Activated CD4-positive, CD25-positive, alpha-beta regulatory T cell treated with anti-CD3 and anti-CD28 coated beads, Interleukin-2, amount 50 U/mL, for 72 hours (primary cell): ENCODE data around the gene SAPCD2.
A peak's percentile ranks its signal among the peaks of the same experiment; 100 is the strongest.

Experiments
- DNase-seq: peaks from one replicate; pipeline ENCODE4 v3.0.0; 2021

Gene SAPCD2

DNA sequence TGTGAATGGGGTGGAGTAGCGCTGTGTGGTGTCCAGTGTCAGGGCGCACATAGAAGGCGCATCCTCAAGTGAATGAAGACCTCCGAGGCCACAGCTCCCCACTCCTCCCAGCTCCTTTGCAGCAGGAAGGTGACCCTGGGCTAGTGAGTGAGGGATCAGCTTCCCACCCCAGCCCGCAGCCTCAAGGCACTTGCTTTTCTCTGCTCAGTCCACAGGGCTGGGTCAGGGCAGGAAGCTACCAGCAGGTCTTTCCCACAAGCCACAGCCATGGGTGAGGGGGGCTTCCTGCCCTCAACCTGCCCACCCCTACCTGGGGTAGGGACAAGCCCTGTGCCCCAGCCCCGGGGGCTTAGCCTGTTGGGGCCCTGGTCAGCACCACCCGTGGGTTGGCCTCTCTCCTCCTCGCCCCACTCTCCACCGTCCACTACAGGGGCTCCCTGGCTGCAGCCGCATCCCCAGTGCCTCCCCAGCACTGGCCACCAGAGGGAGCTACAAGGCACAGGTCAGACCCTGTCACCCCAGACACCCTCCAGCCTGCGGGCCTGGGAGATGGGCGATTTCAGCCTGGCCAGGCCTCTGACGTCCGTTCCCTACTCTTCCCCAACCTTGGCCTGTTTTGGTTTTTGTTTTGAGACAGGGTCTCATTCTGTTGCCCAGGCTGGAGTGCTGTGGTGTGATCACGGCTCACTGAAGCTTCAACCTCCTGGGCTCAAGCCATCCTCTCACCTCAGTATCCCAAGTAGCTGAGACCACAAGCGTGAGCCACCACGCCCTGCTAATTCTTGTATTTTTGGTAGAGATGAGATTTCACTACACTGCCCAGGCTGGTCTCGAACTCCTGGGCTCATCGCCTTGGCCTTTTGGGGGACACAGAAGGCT is 41.1 kb downstream of the SAPCD2 start:
- DNase-seq: peak; percentile 86

DNA sequence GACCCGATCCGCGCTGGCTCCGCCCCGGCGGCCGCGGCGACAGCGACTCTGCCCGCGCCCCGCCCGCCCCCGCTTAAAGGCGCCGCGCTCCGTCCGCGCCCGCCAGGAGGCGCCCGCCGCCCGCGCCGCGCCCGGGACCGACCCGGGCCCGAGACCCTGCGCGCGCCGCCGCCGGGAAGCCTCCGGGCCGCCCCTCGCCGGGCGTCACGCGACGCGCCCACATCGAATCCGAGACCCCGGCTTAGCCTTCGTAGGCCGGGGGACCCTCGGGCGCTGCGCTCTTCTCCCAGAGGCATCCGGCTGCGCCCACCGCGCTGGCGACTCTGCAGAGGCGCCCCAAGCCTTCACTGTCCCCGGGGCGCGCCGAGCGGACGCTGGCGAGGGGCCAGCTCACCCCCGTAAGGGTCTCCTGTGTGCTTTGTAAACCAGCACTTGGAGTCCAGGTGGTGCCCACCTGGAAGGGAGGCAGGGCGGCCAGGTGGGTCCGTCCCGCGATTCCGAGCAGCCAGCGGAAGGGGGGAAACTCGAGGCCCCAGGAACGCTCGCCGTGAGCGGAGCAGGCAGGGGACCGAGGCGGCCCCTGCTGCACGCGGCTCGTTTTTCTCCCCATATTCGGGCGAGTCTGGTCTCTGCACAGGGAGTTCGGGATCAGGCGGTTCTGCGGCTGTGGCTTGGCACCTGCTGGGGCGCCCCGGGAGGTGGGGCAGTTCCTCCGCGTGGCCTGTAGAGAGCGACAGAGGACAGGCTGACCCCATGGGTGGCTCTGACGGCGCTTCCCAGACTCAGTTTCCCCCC is 41.9 kb downstream of the SAPCD2 start:
- peak; percentile 75 for DNase-seq

DNA sequence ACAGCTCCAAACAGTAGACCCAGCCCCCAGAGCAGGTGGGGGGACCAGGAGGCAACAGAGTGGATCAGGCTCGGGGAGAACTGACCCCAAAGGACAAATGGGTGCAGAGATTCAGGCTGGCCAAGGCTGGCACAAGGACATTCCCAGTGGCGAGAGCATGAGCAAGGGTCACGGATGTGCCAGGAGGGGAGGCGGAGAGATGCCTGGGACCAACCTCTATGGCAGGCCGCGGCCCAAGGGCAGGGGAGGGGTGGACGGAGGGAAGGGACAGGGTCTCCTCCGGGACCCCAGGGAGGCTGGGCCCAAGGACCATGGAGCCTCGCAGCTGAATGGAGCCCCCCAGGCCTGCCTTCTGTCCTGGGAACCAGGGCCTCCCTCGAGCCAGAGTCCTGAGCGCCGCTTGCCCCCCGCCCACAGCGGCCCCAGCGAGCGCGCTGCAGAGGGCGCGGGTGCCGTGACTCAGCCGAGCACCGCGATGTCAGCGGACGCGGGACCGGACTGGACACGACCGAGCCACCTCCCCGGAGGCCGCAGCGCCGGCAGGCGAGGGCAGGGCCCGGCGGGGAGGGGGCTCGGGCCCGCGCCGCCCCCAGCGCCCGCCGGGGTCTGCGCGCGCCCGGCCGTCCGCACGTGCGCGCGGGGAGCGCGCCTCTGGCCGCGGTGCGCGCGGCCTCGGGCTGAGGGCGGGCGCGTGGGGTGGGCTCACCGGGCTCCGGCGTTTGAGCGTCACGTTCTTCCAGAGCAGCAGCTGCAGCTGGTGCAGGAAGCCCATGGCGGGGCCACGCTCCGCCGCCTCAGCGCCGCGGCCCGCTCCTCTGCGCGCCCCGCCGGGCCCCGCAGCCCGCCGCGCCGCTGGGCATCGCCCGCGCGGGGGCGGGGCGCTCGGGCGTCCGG is 42.7 kb downstream of the SAPCD2 start, which contains the start of gene ABCA2:
ABCA2 (minus strand) TSS at position 869 of the 894 bp plus-strand sequence; CDS start at position 772, 97 bp downstream.
- DNase-seq: no peak

DNA sequence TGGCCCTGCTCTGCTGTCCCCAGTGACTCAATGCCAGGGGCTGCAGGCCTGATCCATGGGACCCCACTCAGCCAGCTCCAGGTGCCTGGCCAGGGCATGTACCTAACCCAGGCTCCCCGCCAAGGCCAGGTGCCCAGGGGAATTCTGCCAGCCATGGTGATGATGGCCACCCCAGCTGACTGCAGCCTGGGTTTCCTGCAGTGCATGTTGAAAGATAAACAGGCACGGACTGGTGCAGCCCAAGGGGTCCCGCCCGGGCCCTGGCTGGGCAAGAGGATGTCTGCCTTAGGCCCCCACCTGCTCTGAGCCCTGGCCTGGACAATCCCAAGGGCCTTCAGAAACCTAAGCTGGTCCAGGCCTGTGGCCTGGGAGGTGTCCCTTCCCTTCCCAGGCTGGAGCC is 43.5 kb downstream of the SAPCD2 start:
- no peak for DNase-seq

DNA sequence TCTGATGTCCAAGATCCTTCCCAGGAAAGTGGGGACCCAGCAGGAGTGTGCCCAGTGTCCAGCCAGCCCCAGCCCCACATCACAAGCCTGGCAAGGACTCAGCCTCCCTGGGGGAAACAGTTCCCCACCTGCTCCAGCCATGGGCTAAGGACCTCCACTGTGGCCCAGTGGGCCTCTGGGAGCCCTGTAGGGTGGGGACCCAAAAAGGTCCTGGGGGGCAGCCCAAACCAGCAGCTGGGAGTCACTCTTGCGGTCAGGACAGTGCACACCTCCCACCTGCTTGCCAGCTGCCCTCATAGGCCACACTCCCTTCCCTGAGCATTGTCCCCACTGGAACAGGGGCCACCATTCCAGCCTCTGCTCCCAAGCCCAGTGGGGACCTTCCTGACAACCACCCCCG is 44.0 kb downstream of the SAPCD2 start:
- DNase-seq: no peak

DNA sequence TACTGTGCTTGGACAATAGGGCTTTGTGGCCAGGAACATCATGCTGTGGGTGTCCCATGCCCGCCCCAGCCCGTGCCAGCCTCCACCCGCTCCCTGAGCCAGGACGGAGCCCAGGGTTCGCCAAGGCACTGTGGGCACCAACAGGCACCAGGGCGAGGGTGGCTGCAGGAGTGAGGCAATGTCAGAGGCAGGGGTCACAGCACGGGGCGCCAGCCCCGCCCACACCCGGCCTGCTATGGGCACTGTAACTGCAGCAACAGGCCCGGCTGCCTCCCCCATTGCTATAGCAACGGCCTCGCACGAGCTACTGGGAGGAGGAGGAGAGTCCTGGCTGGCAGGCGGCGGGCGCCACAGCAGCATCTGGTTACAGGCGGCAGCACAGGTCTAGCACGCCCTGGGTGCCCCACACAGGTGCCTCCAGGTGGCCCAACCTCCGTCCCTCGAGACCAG is 44.8 kb downstream of the SAPCD2 start:
- no peak for DNase-seq

DNA sequence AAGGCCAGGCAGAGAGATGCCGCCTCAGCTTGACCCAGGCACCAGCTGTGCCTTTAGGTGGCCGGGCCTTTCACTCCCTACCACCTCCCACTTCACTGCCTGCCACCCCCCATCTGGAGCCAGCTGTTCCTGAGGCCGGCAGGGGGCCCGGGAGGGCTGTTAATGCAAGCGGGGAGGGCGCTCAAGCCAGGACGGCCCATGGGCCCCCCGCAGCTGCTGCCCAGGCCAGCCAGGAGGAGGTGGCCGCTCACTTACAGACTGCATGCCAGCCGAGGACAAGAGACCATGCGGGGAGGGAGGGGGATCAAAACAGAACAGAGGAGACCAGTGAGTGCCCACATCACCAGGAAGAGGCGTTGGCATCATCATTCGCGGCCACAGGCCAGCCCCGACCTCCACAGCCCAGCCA is 46.8 kb downstream of the SAPCD2 start:
- DNase-seq: no peak

DNA sequence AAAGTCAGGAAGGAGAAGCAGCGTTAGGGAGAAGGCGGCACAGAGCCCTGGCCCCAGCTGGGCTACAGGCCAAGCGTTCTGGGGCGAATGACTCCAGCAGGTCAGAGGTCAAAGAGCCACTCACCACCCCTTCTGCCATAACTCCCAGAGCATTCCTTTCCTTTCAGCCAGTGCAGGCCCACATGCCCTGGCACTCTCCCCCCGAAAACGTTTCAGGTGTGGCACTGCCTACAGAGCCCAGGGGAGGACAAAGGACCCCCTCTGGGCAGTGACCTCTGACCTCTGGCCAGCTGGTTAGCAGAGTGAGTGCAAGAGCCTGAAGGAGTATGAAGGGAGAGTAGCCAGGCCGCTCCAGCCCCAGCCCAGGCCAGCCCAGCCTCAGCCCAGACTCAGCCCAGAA is 47.2 kb downstream of the SAPCD2 start:
- DNase-seq: no peak

DNA sequence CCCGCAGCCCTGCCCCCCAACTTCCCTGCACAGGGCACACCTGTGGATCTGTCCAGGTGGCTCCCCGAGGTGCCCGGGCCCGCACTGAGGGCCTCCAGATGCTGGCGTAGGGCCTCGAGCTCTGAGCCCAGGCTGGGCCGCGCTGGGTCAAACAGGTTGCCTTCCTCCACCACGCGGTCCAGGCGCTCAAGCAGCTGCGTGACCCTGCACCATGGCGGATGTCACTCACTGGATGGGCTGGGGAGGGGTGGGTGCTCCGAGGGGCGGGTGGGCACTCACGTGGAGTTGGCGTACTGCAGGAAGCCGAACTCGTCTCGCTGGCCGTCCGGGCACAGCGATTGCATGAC is 47.7 kb downstream of the SAPCD2 start:
- DNase-seq: no peak

DNA sequence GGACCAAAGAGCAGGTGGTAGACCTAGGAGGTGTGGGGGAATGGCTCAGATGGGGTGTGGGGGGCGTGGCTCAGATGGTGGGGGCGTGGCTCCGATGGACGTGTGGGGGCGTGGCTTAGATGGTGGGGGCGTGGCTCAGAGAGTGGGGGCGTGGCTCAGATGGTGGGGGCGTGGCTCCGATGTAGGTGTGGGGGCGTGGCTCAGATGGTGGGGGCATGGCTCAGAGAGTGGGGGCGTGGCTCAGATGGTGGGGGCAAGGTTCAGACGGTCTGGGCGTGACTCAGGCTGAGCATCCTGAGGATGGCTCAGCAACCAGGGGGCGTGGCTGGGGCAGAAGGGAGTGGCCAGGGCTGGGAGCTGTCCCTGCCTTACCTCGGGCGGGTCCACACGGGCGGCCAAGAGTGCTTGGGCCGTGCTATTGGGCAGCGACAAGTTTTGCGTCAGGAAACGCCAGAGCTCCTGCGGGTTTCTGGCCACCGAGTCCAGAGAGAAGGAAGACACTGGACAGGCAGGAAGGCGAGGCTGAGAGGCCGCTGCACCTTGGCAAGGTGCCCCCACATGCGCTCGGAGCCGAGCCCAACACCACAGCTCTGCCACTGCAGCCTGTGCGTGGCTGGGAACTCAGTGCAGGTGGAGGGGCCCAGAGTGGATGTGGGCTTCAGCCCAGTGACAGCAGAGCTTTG is 48.2 kb downstream of the SAPCD2 start:
- DNase-seq: peak; percentile 76

DNA sequence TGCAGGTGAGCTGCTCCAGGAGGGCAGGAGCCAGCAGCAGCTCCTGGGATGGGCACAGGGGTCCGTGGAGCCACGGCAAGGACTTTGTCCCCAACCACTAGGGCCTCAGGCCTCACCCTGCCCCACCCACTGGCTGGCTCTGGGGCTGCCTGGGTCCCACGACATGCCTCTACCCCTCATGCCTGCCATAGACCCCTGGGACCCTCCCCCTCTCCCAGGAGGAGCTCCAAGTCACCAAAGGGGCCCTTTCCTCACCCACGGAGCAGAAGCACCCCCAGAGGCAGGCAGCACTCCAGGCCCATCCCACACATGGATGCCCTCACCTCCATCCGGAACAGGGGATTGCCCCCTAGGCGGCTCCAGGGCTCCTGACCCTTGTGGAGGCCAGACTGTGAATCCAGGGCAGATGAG is 48.8 kb downstream of the SAPCD2 start:
- DNase-seq: no peak

DNA sequence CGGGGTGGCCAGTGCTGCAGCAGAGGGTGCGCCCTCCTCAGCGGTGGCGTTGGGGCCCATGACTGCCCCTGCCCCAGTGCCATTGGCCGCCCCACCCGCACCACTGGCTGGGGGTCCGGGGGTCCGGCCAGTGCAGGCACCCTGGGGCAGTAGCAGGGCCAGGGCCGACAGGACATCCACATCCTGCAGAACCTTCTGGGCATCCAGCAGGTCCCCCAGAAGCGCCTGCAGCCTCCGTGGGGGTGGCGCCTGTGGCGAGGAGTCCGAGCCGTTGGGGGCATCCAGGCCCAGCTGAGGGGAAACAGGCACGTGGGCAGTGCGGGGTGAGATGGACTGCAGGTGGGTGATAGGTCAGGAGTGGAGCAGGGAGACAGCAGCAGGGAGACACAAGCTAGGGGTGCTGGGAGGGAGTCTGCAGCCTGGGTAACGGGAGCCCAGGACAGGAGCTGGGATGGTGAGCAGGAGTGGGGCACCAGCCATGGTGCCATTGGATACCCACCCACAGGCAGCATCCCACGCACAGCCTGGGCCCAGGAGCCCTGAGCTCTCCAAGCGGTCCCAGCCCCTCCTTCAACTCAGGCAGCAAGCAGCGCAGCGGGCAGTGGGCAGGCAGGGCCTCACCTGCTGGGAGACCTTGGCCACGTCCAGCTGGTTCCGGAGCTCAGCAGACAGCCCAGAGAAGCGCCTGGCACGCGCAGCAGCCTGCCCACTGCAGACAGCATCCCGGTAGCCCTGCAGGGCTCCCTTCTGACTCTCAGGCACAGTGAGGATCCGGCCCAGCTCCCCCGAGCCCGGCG is 49.4 kb downstream of the SAPCD2 start:
- DNase-seq: no peak

DNA sequence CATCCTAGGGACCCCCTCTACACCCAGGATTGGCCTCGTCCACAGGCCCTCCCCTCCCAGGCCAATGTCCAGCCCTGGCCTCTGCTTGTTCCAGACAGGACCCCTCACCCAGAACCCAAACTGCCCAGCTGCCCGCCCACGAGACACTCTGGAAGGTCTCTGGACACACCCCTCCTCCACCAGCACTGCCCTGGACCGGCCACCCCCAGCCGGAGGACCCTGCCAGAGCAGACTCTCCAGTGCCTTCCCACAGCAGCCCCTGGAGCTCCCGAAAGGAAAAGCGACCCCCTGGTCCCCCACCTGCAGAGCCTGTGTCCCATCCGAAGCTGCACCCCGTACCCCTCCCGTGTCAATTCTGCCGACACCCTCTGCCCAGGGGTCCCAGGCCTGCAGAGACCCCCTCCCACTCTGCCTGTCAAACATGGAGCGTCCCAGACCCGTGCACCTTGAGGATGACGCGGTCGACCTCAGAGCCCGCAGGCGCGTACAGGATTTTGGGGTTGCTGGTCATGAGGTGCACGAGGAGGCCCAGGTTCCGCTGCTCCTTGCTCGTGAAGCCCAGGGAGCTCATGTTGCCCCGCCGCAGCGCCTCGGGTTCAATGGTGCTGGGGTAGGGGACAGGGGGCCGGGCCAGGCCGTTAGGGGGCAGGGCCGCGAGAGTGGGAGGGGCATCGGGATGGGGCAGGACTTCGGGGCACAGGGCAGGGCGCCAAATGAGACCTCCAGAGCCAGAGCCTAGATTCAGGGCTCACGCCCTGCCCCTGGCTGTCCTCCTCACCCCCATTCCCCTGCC is 50.3 kb downstream of the SAPCD2 start:
- DNase-seq: no peak

DNA sequence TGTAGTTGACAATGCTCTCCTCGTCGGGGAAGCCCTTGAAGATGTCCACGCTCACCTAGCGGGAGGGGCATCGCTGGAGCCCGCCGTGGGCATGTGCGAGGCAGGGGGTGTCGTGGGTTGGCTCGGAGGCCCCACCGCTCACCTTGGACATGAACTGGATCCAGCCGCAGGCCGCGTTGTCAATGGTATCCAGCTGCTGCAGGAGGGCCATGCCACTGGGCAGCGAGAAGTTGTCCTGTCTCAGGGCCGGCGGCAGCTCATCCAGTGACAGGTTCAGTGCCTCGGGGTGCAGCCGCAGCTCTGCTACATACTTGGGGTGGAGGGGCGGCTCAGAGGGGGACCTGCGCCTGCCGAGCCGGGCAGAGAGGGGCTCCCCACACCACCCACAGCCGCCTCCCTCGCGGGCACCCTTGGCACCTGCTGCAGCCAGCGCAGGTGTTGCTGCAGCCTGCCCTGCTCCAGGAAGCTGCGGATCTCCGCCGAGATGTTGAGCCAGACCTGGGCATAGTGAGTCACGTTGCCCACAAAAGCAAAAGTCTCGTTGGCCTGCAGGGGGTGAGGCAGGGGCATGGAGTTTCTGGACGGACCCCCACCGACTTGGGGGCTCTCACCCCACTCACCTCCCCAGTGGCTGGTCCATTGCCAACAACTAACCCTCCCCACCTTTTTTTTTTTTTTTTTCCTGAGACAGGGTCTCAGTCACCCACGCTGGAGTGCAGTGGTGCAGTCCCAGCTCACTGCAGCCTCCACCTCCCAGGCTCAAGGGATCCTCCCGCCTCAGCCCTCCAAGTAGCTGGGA is 51.4 kb downstream of the SAPCD2 start:
- DNase-seq: no peak

DNA sequence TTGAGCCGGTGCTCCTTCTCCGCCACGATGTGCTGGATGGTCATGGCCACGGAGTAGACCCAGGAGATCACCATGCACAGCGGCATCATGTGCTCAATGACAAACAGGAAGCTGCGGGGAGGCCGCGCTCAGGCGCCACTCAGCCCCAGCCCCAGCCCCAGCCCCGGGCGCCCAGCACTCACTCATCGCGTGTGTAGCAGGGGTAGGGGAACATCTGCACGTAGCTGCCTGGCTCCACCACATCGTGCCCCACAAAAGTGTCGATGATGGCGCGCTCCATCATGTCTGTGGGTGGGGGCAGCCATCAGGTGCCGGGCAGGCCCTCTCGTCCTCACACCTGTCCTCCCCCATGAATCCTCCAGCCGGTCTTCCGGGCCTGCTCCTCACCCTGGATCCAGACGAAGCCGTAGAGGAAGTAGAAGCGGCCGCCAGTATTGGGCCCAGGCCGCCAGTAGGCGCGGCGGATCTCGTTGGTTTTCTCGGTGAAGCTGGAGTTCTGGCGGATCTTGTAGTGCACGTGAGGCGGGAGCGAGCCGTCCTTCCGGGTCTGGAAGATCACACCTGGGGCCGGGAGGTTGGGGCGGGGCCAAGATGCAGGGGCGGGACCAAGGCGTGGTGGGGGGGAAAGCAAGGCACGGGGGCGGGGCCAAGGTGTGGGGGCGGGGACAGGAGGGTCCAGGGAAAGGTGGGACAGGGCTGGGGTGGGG is 52.4 kb downstream of the SAPCD2 start:
- DNase-seq: no peak

DNA sequence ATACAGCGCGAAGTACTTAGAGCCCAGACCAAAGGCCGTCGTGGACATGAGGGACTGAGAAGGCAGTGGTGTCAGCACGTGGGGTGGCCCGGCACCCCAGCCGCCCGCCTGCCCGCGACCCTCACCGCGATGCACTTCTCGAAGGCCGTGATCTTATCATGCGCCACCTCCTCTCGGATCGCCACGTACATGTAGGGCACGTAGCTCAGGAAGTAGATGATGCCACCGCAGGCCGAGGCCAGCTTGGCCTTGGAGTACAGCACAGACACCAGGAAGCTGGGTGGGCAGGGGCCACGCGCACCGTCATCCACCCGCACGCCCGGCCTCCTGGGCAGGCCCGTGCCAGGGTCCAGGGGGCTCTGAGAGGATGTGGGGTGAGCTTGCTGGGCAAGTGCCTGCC is 53.3 kb downstream of the SAPCD2 start:
- DNase-seq: no peak

DNA sequence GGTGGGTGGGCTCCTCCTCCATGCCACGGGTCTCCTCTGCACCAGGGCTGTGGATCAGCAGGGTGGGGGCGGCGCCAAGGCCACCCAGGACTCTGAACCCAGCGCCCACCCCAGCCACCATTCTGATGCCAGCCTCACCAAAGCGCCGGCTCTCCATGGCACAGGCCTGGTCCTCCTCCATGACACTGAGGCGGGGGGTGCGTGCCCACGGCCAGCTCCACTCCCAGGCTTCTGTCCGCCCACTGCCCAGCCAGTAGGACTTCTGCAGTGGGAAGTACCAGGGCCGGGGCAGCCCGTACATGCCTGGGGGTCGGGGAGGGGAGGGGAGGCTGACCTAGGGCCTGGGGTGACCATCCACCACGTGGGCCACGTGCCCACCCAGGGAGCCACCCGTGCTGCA is 53.9 kb downstream of the SAPCD2 start:
- no peak for DNase-seq

DNA sequence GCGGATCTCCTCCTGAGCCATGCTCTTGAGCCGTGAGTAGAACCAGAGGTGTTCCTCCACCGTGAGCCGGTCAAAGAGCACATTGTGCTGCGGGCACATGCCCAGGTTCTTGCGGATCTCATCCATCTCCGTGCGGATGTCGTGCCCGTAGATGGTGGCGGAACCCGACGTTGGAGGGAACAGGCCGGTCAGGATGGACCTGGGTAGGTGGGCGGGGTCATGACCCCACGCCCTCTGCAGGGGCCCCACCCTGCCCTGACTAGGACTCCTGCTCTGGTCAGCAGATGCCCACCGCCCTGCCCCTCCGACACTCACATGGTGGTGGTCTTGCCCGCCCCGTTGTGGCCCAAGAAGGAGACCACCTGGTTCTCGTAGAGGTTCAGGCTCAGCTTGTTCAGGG is 54.4 kb downstream of the SAPCD2 start:
- DNase-seq: no peak

DNA sequence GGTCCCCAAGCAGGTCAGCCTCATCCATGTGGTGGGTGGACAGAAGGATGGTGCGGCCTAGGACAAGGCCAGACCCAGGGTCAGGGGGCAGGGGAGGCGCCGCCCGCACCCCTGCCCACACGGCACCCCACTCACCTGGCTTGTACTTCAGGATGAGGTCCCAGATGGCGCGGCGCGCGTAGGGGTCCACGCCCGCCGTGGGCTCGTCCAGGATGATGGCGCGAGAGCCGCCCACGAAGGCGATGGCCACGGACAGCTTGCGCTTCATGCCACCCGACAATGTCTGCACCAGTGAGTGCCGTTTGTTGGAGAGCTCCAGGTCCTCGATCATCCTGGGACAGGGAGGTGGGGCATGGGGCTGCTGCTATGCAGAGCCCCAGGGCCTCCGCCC is 54.8 kb downstream of the SAPCD2 start:
- no peak for DNase-seq
